Heart left ventricle (tissue), 16 donors: ENCODE data around the gene ADGRD2. TPM values are rescaled to one million over a fixed set of nuclear protein-coding genes. Genes with fewer than 3 reads are reported as not detected.

Experiments used
- ATAC-seq, 4 donors: fragments of 200-7000 bp; cut with Tn5 transposase; one replicate each; pipeline ENCODE4 v1.9.1; 2020 to 2022; ENCODE audit warnings: moderate library complexity in 4 of 4, mild to moderate bottlenecking in 3 of 4, moderate number of reproducible peaks in 1 of 4
- DNase-seq, 5 donors: peaks; one replicate each; pipeline ENCODE4 v3.0.0-alpha.2; 2020
- H3K27ac ChIP-seq, 12 donors: fragments of 200-600 bp; sonication (generic) in 4 of 12; one replicate each; pipeline versions ENCODE4 v1.5.0 to v1.8.0; 2016 to 2022; ENCODE audit warnings: mild to moderate bottlenecking in 2 of 12
- H3K27me3 ChIP-seq, 9 donors: fragments of 200-600 bp; sonication (generic) in 2 of 9; one replicate each; pipeline versions ENCODE4 v1.5.1 to v1.8.0; 2016 to 2022; ENCODE audit warnings: mild to moderate bottlenecking in 3 of 9
- H3K36me3 ChIP-seq, 9 donors: fragments of 200-600 bp; sonication (generic) in 2 of 9; one replicate each; pipeline versions ENCODE4 v1.5.0 to v1.8.0; 2018 to 2022; ENCODE audit warnings: mild to moderate bottlenecking in 2 of 9
- H3K4me1 ChIP-seq, 12 donors: fragments of 200-600 bp; sonication (generic) in 4 of 12; one replicate each; pipeline versions ENCODE4 v1.5.0 to v1.8.0; 2016 to 2022; ENCODE audit warnings: mild to moderate bottlenecking in 3 of 12
- H3K4me3 ChIP-seq, 12 donors: fragments of 200-600 bp; sonication (generic) in 4 of 12; one replicate each; pipeline versions ENCODE4 v1.5.0 to v1.8.0; 2017 to 2022; ENCODE audit warnings: mild to moderate bottlenecking in 9 of 12, moderate library complexity in 4 of 12
- H3K9me3 ChIP-seq, 12 donors: fragments of 200-600 bp; sonication (generic) in 4 of 12; one replicate each; pipeline versions ENCODE4 v1.5.0 to v1.8.0; 2016 to 2022; ENCODE audit warnings: mild to moderate bottlenecking in 1 of 12
- CTCF ChIP-seq, 12 donors: fragments of 200-600 bp; sonication (generic) in 4 of 12; IDR thresholded peaks; one replicate each; pipeline versions ENCODE4 v1.5.0 to v1.8.0; 2018 to 2022; ENCODE audit warnings: antibody characterized with exemption in 12 of 12, mild to moderate bottlenecking in 5 of 12
- POLR2A ChIP-seq, 2 donors: fragments of 450-650 bp; IDR thresholded peaks; one replicate each; pipeline ENCODE4 v1.6.1; 2017; ENCODE audit warnings: antibody characterized with exemption in 2 of 2, mild to moderate bottlenecking in 2 of 2, moderate library complexity in 2 of 2
- WGBS, 4 donors: extraction: QIAGEN DNeasy Blood & Tissue Kit in 2 of 4; methylation state at CpG; one replicate each; pipeline versions ENCODE4 v1.1.5 to v1.1.7; 2013 to 2018; 5-methylcytosine and 5-hydroxymethylcytosine counted together
- intact Hi-C, 10 donors: fragments of 100-400 bp; cut with DNase I; formaldehyde crosslinking; loops; one replicate each; pipeline versions ENCODE4 v1.11.1 to v1.14.2; 2022
- polyA plus RNA-seq, 2 donors: library from polyadenylated mRNA; stranded (reverse); fragments of 200-250 nt; gene quantifications; one replicate each; pipeline ENCODE4 v1.2.3, GENCODE V29; 2013
- total RNA-seq, 9 donors: library from RNA; depleted of rRNA in 2 of 9; stranded (reverse); fragments of >200 nt in 2 of 9; fragmentation: NEBNext Ultra II Directional in 3 of 9; extraction: Animal tissue kit (Norgen Biotek cat#: 25700) in 3 of 9; gene quantifications; one replicate each; pipeline versions ENCODE4 v1.1.0 to v1.2.4, GENCODE V29; 2016 to 2023
- donor health status: ischemic (EF 13 %, LVEDD 7.1; RV severe dilation, severe dysfunction).
- donor health status: healthy with polysubstance abuse.
- donor health status: DM: no; HTN: yes; CAD: no.
- donor health status: DM: no; HTN: no; CAD: no.
- donor health status: ischemic (EF 25% LVEDD 6.9; RV normal size, moderate dysfunction).
- donor health status: ischemic (EF 25% LVEDD 5.7; RV mildly dilated, moderate dysfunction).
- donor health status: healthy.
- donor health status: DM: yes; HTN: yes; CAD: no.
- donor health status: ischemic (EF 35%, LVEDD 5.7; RV mildly dilated, moderate dysfunction).
- donor health status: nonischemic (EF 11% LVEDD 7.7; RV severe dilation, severe dysfunction).
- donor health status: DM: yes; HTN: yes; CAD: no.
- donor health status: PGD.
- donor health status: ischemic (EF 29% LVEDD 5.4; RV normal size, mild dysfunction).
- donor health status: nonischemic (EF 23%, LVEDD 6.1; RV moderate dilation, normal function).

Gene ADGRD2
- total and polyA plus RNA-seq, 11 donors: not detected

- Histone ChIP-seq H3K9me3 (peaks cover 0 to 6% (median 0%) of the 10 kb centered on the region in 12 donors), H3K27me3 (peaks cover 0 to 5% (median 0%) of the 10 kb centered on the region in 9 donors), H3K4me1 (no peaks in the 10 kb centered on the region), H3K4me3 (no peak overlapping the region), H3K36me3 (no peaks in the 10 kb centered on the region), H3K27ac (no peak overlapping the region)
- DNase-seq (no peak), ATAC-seq (no peak)
- 72 to 85% (median 79%) methylated on average over 15 to 16 of the region's 16 CpGs for WGBS, 4 donors
- TF ChIP-seq CTCF (IDR thresholded peaks at IDR 0.05) (no peak), POLR2A (IDR thresholded peaks at IDR 0.05) (no peak)
- intact Hi-C loops: no loop called here
These were observed 9.0 kb upstream of the ADGRD2 start for GRCh38 chr9:124441291-124441690.

DNA sequence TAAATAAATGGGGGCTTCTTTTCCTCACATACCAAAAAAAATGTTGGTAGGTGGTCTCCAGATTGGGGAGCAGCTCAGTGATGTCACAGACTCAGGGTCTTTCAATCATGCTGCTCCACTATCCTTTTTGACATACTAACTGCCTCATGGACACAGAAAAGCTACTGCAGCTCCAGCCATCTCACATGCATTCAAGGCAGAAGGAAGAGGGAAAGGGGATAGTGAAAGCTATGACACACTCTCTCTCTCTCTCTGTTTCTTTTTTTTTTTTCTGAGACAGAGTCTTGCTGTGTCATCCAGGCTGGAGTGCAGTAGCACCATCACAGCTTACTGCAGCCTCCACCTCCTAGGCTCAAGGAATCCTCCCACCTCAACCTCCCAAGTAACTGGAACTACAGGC, 7.9 kb upstream of the ADGRD2 start:
- H3K27ac ChIP-seq: no peak overlapping the region
- H3K4me1 ChIP-seq: peaks cover 0 to 4% (median 0%) of the 10 kb centered on the region in 12 donors
- no peak for ATAC-seq
- H3K9me3 ChIP-seq: peaks cover 0 to 6% (median 0%) of the 10 kb centered on the region in 12 donors
- intact Hi-C loops: no loop called here
- no peaks in the 10 kb centered on the region for H3K36me3 ChIP-seq
- H3K4me3 ChIP-seq: no peak overlapping the region
- no peak for DNase-seq
- H3K27me3 ChIP-seq: peaks cover 0 to 5% (median 0%) of the 10 kb centered on the region in 9 donors
- TF ChIP-seq POLR2A (IDR thresholded peaks at IDR 0.05) (no peak), CTCF (IDR thresholded peaks at IDR 0.05) (no peak)

- H3K27ac ChIP-seq: no peak overlapping the region
- H3K4me1 ChIP-seq: peaks cover 0 to 7% (median 0%) of the 10 kb centered on the region in 12 donors
- H3K4me3 ChIP-seq: no peak overlapping the region
- no peak for TF ChIP-seq CTCF (IDR thresholded peaks at IDR 0.05)
- no peak for TF ChIP-seq POLR2A (IDR thresholded peaks at IDR 0.05)
- DNase-seq: no peak
- no peak for ATAC-seq
- peaks cover 0 to 5% (median 0%) of the 10 kb centered on the region in 9 donors for H3K27me3 ChIP-seq
- H3K9me3 ChIP-seq: peaks cover 0 to 6% (median 0%) of the 10 kb centered on the region in 12 donors
- WGBS, 4 donors: 77 to 90% (median 81%) methylated on average over 3 of the region's 3 CpGs
- H3K36me3 ChIP-seq: no peaks in the 10 kb centered on the region
- intact Hi-C loops: no loop called here
These were observed 7.4 kb upstream of the ADGRD2 start for GRCh38 chr9:124442826-124443225.

GRCh38 chr9:124443625-124444024, 6.6 kb upstream of the ADGRD2 start:
- DNase-seq: no peak
- peaks cover 0 to 6% (median 0%) of the 10 kb centered on the region in 12 donors for H3K9me3 ChIP-seq
- no peak overlapping the region for H3K27ac ChIP-seq
- H3K4me1 ChIP-seq: peaks cover 0 to 13% (median 0%) of the 10 kb centered on the region in 12 donors
- H3K36me3 ChIP-seq: no peaks in the 10 kb centered on the region
- no peak for ATAC-seq
- H3K27me3 ChIP-seq: peaks cover 0 to 13% (median 0%) of the 10 kb centered on the region in 9 donors
- TF ChIP-seq CTCF (IDR thresholded peaks at IDR 0.05) (no peak), POLR2A (IDR thresholded peaks at IDR 0.05) (no peak)
- WGBS, 4 donors: 82 to 91% (median 89%) methylated on average over 2 of the region's 2 CpGs
- intact Hi-C loops: no loop called here
- H3K4me3 ChIP-seq: no peak overlapping the region
